NCI-H345 treated with DMSO at 0.1 percent for 48 hours (cell line): ENCODE data around the gene EPG5.
"Not testable (repeated sequence)": the region's sequence is repeated elsewhere in the genome, so short reads cannot be mapped to it uniquely, and the experiment has no call there.

Source experiments
- DNase-seq: peaks from one replicate; lab custom pipeline; 2025; ENCODE audit not compliant: unreplicated experiment; lab: John Stamatoyannopoulos, UW

The EPG5 gene

GRCh38 chr18:45871431-45872084, 95.6 kb downstream of the EPG5 start:
- no peak for DNase-seq

- DNase-seq: no peak
Observed at GRCh38 chr18:45870419-45870818, 96.7 kb downstream of the EPG5 start.

DNA sequence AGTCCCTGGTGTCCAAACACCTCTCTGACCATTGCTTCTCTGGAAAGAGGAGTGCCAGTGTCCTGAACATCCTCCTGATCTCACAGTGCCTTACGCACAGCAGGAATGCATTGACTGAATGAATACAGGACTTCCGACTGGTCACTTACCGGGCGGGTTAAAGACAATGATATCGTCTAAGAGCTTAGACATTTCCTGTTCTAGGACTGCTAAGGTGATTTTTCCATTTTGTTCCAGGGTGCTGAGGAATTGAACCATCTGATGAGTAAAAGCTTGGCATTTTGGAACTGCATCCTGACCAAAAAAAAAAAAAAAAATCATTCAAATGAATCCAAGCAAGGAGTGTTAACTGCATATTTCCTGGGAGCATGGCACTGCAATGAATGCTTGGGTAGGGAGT, 101.7 kb downstream of the EPG5 start:
- DNase-seq: no peak

DNA sequence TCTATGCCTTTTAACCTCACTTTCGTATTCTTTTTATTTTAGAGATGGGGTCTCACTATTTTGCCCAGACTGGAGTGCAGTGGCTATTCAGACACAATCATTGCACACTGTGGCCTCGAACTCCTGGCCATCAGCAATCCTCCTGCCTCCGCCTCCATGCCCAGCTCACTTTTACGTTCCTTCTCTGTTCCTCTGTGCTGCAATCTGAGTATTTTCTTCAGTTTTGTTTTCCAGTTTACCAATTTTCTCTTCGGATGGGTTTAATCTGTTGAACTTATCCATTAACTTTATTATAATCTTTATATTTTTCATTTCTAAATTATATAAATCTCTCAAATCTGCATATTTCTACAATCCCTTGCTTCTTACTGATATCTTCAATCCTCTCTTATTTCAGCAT, 103.0 kb downstream of the EPG5 start:
- no peak for DNase-seq

DNA sequence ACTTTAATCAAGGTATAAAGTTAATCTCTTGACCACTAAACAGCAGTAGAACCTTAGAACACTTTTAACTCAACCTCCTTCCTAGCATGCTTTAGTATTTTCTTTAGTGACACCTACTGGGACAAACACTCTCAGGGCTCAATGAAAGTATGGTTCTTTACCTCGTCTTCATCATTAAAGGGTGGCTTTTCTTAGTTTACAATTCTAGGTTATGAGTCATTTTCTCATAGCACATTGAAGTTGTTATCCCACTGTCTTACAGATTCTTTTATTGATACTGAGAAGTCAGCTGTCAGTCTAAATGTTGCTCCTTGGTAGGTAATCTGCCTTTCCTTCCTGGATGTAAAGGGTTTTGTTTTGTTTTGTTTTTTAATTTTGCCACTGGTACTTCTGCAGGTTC, 103.7 kb downstream of the EPG5 start:
- DNase-seq: no peak

- DNase-seq: no peak
Observed at GRCh38 chr18:45861926-45862325, 105.2 kb downstream of the EPG5 start.

DNA sequence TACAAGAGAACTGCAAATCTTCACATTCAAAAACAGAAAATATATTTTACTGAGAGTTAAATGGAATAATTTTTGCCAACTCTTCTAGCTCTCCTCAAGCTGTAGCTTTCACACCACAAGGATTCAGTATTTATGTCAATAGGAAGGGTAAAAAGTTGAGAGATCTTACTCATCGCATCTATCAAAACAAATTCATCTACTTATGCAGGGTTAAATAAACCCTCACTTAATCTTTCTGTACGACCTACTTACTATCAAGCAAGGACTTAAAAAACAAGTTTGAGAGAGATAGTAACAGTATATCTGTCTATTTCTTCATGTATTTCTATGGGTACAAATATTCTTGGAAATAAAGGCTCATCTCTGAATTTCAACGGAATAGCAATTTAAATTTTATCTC, 106.2 kb downstream of the EPG5 start:
- no peak for DNase-seq

DNA sequence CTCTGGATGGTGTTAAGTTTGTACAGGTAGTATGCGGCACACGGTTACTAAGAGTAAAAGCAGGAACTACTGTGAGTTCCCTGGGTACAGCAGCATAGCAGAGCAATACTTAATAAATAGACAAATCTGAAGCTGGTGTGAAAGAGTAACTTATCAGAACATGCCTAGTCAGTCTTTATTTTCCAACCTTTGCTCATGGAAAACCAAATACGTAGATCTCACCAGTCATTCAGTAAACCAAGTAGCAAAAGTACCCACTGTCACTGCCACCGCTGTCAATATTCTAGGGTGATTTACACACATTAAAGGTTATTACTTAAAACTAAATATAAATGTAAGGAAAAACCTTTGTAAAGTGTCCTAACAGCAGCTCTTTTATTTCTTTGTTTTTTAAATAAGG, 106.6 kb downstream of the EPG5 start:
- no peak for DNase-seq

- DNase-seq: no peak
Observed at GRCh38 chr18:45859334-45859733, 107.8 kb downstream of the EPG5 start.

DNA sequence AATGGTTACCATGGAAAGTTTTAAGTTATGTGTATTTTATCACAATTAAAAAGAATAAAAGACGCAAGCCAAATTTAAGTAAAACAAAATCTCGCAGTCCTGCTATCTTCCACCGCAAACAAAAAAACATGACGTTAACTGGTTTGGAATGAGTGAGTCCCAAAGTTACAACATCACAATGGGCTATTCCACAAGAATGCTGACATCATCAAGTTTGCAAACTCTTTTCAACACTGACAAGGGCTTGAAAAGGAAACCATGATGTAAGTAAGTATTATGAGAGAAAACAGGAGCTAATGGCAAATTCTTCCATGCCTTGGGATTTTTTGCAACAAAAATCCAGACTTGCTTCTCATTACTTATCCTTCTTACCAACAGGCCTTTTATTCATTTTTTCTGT, 110.6 kb downstream of the EPG5 start:
- DNase-seq: no peak

DNA sequence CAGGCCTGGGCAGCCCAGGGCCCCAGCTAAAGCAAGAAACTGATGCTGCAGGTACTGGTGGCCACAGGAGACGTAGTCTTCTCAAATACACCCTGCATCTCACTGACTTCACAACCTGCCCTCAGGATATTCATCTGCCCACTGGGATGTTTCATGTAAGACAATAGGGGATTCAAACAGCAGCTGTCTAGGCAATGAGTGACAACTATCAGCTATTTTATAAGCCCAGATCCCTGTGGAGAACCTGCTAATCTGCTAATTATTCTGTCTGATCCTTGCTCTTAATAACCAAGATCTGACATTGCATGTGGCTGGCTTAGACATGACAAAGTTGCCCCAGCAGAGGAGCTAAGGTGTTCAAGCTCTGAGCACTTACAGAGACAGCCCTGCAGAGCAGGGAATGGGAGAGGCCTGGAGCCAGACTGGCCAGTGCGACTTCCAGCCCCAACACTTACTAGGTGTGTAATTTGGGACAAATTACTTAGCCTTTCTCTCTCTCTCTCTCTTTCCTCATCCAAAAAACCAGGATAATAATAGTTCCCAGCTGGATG, 113.0 kb downstream of the EPG5 start:
- DNase-seq: no peak

DNA sequence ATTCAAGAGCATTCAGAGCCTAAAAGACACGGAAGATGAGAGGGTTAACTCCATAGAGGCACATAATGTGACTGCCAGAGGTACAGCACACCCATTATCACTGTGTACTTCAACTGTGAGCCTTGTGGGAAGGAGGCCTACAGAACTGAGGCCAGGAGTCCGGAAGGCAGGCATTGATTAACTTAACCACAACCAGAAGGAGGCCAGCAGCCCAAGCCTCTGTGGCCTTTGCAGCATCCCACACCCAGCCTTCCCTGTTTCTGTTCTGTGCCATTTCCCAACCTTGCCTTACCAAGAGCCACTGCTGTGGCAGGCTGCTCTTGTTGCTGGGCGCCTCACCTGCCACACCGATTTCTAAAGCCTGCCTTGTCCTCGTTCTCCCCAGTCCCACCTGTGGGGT, 114.5 kb downstream of the EPG5 start:
- no peak for DNase-seq

- DNase-seq: no peak
Observed at GRCh38 chr18:45851161-45851925, 115.8 kb downstream of the EPG5 start.

GRCh38 chr18:45850021-45850420, 117.1 kb downstream of the EPG5 start:
- DNase-seq: no peak

DNA sequence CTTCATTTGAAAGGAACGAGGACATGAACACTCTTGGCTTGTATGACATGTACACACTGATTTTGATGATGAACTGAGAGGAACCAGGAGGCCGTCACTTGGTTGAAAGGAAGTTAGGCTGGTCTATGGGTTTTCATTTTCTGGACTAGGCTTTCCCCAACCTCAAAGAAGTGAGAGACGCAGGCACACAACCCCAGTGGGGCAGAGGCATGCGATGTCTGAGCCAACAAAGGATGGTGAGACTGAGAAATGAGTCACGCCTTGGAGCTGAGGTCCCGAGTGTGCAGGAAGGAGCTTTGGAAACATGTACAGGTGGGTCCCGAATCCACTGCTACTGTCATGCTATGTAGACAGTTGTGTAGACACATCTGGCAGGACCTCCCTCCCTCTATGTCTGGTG, 117.6 kb downstream of the EPG5 start:
- DNase-seq: no peak

GRCh38 chr18:45848643-45849042, 118.5 kb downstream of the EPG5 start:
- not testable (repeated sequence) for DNase-seq

- no peak for DNase-seq
Observed at GRCh38 chr18:45847119-45847518, 120.0 kb downstream of the EPG5 start.

DNA sequence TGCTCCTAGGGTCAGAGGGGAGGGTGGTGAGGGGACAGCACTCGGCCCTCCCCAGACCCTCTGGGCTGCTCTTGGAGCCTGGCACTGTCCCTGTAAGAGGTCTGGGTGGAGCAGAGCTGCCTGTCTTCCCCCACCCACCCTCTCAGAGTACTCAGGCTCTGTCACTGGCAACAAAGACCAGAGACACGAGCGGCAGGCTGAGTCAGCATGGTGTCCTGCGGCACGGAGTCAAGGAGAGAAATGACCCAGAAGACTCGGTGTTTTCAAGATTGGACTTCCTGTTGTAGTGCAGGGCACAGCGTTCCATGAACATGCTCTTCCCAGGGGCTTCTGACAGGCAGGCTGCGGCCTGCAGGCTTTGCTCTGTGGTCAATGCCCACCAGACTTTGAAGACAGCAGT, 121.7 kb downstream of the EPG5 start:
- no peak for DNase-seq

- DNase-seq: no peak
Observed at GRCh38 chr18:45844938-45845337, 122.2 kb downstream of the EPG5 start.

DNA sequence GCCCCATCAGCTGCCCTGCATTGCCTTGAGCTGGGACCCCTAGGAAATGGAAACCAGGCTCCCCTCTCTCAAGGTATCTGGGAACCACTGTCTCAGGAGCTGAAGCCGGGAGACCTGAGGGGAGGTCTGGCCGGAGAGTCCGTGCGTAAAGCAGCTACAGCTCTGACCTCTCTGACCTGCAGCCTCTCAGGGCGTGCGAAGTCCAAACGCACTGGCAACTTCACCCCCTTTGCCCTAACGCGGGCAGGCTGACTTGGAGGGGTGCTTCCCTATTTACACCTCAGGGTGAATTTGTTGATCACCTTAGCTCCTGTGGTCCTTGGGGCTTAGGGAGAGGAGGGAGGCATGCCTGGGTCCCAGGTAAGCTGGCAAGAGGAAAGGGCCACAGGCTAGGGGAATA, 124.1 kb downstream of the EPG5 start:
- DNase-seq: no peak

DNA sequence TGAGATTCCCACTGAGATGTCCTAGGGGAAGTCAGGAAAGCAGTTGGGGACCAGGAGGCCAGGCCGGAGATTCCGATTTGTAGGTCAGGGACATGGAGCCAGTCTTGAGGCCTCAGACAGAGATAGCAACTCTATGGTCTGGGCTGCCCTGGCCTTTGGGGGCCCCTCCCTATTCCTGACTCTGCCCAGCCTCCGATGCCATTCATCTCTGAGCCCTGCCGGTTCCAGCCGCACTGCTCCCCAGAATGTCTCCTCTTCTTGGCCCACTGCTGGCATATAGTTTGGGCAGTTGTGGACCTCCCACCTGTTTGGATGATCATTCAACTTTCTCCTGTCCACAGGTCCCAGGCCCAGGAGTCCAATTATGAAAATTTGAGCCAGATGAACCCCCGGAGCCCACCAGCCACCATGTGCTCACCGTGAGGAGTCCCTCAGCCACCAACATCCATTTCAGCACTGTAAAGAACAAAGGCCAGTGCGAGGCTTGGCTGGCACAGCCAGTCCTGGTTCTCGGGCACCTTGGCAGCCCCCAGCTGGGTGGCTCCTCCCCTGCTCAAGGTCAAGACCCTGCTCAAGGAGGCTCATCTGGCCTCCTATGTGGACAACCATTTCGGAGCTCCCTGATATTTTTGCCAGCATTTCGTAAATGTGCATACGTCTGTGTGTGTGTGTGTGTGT, 125.2 kb downstream of the EPG5 start:
- no peak for DNase-seq
